GM19023 (cell line): ENCODE results near the gene TJP3.

Source experiments
- ATAC-seq: cut with Tn5 transposase; IDR thresholded peaks from one replicate; pipeline ENCODE4 v1.9.1; 2021; ENCODE audit warnings: mild to moderate bottlenecking, moderate library complexity; ENCODE audit not compliant: unreplicated experiment

TJP3 gene

DNA sequence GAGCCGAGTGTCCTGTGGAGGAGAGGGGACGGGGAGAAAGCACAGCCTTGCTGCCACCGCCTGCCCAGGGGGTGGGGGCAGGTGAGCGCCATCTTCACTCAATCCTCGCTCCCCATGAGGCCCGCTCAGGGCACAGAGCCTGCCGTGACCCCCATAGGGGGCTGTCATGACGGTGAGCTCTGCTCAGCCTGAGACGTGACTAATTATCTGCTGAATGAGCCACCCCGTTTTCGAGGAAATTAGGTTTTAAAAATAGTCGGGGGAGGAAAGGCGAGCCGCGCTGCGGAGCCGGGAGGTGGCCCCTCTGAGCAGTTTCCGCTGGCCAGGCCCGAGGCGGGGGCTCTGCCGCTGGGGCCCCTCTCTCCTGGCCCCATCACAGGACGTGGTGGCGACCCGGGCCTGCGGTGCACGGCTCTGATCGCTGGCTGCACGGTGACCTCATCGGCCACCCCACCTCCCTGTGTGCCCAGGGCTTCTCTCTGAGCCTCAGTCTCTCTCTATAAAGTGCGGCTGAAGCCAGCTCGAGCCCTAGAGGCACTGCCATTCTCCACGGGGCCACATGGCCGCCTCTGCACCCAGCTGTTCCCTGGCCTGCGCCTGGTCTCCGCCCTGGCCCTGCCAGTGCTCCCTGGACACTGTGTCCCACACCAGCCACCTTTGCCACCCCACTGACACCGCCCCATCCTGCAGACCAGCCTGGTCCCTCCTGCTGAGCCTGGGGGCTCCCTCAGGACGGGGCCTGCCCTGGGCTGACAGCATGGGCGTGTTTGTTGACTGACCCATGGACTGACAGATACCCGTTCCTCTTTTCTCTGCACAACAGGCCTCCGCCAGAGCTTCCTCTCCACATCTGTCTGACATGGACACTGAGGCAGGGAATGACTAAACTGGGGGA is 36.3 kb upstream of the TJP3 start:
- no peak for ATAC-seq

DNA sequence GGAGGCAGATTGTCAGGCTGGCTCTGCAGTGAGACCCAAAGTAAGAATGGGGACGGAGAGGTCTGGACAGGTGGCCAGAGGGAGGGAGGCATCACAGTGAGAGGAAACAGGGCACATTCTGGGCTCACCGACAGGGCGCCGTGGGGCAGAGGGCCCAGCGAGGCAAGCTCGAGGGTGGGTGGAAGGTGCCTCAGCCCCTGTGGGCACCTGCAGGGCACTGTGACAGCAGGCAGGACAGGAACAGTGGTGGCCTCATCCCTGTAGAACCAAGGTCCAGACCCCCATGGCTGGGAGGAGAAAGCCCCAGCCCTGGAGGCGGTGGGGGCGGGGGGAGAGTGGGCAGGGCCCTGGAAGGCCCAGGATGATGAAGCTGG is 35.6 kb upstream of the TJP3 start:
- ATAC-seq, result no peak

DNA sequence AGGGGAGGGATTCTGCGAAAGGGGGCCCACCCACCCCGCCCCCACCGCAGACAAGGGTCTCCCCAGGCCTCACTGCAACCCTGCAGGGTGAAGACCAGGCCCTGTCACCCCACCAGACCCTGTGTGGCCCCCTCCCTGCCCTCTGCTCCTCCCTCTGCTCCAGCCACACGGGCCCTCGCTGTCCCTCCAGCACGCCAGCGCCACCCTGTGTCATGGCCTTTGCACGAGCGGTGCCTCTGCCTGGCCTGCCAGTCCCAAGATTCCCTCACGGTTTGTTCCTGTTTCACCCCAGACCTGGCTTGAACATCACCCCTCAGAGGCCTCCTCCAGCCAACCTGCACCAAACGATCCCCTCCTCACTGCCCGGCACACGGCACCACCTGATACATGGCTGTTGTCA is 35.2 kb upstream of the TJP3 start:
- no peak for ATAC-seq

DNA sequence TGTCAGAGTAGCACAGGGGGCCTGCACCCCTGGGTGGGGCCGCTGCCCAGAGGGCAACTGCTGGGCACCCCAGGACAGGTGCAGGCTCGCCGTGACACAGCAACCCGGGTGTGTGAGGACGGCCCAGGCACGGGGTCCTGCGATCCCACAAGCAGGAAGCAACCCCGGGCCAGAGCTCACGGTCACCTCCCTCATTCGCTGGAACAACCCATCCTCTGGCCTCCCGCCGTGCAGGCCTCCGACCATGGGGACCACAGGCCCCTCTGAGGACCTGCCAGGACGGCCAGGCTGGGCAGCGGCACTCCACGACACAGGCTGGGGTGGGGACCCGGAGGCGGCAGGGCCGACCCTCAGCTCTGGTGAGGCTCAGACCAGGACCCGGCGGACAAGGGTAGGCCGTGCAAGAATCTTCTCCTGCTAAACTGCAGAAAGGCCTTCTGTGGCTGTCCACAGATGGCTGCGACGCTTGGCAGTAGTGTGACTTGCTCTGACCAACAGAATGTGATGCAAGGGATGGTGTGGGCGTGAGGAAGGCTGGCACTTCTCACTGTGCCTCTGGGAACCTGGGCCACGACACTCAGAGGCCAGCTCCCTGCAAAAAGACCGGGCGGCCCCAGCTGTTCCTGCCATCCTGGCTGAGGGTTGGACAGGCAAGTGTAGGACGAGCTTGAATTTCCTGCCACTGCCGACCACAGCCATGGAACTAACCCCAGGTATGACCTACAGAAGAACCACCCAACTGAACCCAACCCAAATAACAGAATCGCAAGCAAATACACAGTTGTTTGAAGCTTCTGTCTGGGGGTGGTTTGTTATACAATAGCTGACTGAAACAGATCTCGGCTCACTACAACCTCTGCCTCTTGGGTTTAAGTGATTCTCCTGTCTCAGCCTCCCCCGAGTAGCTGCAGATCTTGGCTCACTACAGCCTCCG is 34.4 kb upstream of the TJP3 start:
- no peak for ATAC-seq

DNA sequence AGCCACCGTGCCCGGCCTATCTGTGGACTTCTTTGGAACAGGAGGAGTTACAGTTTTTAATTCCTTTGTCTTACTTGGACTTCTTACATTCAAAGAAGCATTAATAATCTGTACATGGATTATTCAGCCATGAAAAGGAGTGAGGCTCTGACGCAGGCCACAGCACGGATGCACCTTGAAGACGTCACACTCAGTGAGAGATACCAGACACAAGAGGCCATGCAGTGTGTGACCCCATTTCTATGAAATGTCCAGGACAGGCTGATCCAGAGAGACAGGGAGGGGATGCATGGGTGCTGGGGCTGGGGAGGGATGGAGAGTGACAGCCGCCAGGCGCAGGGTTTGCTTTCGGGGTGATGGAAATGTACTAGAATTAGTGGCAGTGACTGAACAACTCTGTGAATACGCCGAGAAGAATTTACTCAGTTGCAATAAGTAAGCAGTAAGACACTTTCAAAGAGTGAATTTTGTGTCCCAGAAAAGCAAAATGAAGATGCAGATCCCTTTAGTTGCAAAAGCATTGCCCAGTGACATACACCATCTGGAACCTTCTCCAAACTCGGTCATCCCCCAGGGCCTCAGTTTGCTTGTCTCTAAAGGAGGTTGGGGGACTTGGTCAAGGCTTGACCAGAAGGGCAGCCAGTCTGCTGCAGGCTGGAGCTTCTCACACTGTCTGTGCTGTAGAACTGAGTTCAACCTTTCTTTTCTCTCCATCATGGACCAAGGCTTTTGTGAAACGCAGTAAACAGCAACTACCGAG is 33.2 kb upstream of the TJP3 start:
- no peak for ATAC-seq

DNA sequence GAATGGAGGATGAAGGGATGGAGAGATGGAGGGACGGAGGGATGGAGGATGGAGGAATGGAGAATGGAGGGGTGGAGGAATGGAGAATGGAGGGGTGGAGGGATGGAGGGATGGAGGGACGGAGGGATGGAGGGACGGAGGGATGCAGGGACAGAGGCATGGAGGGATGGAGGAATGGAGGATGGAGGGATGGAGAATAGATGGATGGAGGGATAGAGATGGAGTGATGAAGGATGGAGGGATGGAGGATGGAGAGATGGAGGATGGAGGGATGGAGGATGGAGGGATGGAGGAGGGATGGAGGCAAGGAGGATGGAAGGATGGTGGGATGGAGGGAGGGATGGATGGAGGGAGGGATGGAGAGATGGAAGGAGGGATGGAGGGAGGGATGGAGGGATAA is 30.0 kb upstream of the TJP3 start:
- ATAC-seq, result no peak

DNA sequence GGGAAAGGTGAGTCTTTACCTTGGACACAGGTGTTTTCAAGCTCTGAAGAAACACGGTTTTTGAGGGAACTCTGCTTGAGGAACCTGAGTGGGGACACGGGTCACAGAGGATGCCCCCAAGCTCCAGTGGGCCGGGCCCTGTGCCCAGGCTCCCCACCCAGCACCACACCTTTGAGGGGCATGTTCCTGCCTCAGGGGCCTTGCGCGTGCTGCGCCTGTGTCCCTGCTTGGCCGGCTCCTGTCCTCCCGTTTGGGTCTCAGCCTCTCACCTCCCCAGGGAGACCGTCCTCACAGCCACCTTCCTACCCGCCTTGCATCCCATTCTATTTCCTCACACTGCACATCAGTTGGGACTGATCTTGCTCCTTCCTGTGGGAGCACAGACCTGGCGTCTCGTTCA is 29.0 kb upstream of the TJP3 start:
- no peak for ATAC-seq

DNA sequence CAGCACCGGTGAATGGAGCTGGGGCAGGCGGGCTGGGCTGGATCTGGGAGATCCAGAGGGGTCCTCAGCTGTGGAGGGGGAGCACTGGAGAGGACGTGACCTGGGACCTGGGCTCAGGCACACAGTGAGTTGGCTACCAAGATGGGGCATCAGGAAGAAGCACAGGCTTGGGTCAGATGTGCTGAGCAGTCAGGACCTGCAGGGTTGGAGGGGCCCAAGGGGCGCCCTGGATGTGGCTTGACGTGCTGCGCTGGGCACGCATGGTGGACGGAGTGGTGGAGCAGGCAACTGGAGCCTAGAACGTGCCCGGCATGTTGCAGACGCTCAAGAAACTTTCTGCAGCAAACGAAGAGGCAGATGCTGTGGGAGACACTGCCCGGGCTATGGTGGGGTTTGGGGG is 28.6 kb upstream of the TJP3 start:
- ATAC-seq, result no peak

DNA sequence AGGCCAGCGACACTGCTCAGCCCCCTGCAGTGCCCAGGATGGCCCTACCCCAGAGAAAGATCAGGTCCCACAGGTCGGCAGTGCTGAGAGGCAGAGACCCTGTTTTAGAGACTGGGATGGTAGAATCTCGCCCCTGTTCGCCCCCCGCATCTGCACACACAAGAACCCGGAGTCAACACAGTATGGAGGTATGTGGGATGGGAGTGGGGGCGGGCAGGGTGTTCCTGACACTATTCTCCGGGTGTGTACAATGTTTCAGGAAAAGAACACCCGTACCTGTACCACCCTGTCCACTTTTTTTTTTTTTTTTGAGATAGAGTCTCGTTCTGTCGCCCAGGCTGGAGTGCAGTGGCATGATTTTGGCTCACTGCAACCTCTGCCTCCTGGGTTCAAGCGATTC is 27.2 kb upstream of the TJP3 start:
- no peak for ATAC-seq

DNA sequence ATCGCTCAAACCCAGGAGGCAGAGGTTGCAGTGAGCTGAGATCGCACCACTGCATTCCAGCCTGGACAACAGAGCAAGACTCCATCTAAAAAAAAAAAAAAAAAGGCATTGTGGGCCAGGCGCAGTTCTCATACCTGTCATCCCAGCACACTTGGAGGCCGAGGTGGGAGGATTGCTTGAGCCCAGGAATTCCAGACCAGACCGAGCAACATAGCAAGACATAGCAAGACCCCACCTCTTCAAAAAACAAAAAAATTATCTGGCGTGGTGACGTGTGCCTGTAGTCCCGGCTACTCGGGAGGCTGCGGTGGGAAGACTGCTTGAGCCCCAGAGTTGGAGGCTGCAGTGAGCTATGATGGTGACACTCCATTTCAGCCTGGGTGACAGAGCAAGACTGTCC is 25.9 kb upstream of the TJP3 start:
- ATAC-seq, result no peak

DNA sequence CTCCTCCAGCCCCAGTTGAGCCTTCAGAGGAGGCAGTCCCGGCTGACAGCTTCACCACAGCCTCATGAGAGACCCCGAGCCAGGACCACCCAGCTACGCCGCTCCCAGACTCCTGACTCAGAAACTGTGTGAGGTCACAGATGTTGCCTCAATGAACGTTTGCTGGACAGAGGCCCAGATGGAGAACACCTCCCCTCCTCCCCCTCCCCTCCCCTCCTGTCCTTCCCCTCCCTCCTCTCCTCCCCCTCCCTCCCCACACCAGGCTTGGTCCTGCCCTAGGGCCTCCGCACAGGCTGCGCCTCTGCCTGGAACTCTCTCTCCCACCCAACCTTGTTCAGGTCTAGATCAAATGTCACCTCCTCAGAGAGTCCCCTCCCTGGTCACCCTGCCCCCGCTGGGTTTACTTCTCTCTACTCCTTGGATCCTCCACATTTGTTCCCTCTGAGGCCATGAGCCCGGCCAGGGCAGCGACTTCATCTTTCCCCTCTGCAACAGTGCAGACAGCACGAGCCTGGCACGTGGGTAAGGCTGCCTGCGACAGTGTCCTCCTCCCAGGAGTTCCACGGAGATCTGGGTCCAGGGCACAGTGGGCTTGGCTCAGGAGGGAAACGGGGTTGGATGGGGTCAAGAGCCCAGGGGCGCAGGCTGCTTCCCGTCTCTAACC is 25.3 kb upstream of the TJP3 start:
- ATAC-seq, result no peak

DNA sequence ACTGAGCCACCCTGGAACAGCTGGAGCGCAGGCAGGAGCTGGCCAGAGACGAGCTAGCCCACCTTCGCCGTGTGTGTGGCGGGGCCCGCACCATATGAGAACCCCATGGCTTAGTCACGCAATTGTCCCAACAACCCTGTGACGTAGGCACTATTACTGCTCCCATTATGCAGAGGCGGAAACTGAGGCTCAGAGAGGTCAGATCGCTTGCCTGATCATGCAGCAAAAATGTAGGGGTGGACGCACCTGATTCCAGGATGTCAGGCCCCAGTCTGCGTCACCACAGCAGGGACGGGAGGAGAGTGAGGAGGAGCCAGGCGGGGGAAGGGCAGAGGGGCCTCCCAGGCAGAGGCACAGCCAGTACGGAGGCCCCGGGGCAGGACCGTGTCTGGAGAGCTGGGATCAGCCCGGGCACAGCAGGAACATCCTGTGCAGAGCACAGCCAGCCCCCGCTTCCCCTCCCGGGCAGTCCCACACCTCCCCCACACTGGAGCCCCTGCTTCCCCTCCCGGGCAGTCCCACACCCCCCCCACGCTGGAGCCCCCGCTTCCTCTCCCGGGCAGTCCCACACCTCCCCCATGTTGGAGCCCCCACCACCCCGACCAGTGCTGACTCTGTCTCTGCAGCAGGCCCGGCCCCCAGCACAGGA is 24.7 kb upstream of the TJP3 start:
- ATAC-seq, result no peak

DNA sequence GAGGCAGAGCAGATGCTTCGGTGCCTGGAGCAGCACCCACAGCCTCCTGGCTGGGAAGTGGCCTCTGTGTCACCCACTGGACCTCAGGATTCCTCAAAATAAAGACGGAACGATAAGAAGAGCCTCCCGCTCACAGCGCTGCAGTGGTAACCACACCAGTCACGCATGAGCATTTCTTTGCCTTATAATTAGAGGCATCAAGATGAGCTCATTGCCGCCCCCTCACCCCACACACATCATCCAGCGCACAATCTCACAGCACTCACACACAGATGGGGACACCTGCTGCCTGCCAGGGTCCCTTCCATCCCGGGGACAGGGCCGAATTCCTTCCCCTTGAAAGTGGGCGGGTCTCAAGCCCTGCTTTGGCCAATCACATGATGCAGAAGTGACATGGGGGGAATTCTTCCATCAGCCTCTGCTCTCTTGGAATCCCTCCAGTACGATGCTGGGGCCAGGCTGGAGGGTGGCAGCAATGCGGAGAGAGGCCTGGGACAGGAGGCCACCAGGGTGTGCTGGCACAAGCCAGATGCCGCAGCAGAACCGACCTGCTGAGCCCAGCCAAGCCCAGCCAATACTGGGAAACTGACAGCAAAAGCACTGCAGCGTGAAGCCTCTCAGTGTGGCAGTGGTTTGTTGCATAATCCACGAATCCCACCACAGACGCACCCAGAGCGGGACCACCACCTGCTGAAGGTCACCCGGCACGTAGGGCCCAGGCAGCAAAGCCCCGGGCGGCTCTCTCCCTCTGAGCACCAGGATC is 23.9 kb upstream of the TJP3 start:
- no peak for ATAC-seq

DNA sequence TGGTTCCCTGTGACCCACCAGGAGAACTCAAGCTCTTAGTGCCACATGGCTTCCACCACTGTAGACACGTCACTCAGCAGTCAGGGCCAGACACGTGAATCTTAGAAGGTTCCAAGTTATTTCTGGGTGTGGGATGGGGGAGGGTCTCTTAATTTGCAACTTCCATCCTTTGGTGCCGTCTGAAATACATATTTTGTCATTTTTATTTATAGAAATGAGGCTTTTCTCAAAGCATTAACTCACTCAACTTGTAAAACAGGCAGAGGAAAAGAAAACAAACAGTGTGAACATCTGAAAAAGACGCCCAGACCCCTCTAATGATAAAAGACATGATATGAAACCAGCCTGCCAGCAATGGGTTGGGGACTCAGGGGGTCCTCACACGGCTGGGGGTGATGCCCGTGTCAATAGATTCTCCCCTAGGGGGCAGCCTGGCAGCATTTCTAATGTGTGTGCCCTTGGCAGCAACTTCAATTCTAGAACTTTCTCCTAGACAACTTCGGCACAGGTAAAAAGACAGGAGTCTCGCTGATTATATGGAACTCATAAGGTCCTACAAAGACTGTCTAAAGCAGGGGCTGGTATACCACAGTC is 23.3 kb upstream of the TJP3 start:
- ATAC-seq, result no peak

DNA sequence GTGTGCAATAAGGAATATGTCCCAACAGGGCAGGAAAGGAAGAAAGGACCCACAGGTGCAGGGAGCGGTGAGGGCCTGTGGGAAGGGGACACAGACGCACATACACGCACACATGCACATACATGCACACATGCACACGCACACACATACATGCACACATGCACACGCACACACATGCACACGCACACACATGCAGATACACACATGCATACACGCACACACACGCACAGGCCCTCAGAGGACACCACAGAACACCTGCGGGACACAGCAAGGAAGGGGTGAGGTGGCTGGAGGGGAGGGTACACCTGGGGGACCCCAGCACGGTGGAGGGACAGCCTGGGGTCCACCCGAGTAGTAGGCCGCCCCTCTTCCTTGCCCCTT is 20.8 kb upstream of the TJP3 start:
- ATAC-seq, result no peak

DNA sequence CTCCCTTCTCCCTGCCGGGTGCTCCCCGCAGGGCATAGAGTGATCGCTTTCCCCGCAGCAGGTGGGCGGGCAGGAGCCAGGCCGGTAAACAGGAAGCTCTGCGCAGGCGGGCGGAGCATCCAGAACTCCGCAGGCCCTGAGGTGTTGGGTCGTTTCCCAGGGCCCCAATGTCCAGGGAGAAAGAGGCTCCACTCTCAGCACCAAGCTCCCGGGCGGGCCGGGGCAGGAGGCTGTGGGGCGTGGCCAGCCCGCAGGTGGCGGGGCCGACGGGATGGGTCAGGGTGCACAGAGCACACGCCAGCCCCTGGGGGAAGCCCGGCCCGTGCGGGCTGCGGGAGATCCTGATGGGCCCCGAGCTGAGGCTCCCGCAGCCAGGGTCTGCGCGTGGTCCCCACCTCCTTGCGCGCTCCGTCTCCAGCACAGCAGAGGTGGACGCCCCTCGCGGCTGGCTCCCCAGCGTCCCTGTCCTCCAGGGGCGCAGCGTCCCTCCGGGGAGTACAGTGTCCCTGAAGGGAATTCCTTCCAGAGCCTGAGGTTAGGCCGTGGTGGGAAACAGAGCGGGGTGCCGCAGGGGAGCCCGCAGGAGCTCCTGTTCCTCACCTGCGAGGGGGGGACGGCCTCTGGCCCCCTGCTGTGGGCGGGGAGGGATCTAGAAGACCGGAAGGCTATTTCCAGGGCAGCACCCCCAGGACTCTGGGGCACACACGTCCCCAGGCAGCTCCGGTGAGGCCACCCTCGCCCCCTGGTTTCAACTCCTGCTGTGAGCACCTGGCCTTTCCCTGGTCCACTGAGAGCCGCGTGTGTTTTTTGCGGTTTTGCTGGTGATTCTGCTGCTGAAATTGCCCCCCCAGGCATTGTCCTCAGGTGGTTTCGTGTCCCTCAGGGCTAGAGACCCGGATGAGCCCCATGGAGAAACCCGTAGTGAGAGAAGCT is 20.1 kb upstream of the TJP3 start:
- no peak for ATAC-seq

DNA sequence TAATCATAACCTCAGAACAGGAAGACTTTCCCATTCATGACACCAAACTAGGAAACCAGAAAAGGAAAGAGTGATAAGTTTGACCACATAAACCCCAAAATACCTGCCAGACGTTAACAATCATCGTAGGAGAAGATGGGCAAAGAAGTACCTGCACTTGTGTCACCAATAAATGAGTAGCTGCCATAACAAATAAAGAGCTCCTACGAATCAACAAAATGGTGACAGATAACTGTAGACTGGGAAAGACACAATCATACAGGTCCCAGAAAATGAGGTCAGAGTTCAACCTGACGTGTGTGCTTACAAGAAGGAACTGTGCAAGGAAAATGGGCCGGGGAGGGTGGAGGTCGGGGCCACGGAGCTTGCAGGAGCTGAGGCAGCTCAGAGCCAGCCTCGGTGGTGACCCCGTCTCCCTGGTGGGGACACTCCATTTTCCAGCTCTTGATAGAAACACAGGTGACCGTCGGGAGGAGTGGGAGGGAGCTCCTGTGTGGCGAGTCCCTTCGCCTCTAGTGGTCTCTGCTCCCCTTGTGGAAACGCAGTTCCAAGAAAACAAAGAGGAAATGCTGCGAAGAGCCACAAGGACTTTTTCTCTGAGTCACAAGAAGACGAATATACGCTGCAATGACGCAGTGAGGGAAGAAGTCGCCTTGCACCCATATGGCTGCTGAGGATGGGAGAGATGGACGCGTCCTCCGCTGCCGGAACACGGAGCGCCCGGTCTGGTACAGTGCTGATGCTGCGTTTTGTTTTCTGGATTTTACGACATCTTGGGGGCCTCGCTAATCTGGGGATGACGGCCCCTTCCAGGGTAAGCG is 17.4 kb upstream of the TJP3 start:
- ATAC-seq, result no peak
